Cardiac fibroblast (primary cell): Measurements from ENCODE around the gene EPO.

Experiments
- DNase-seq, 2 donors: peaks; one replicate each; pipeline versions ENCODE4 v3.0.0 to v3.0.0-alpha.2; 2010; ENCODE audit warnings: low read depth in 2 of 2
- H3K4me3 ChIP-seq, 2 donors: replicated peaks in 1 of 2; 1 replicate in 1 of 2; 2 replicates in 1 of 2; pipeline ENCODE4 v1.5.1; 2011; ENCODE audit warnings: low read depth in 2 of 2, low read length in 2 of 2, mild to moderate bottlenecking in 2 of 2, moderate library complexity in 1 of 2
- CTCF ChIP-seq: IDR thresholded peaks from one replicate; pipeline ENCODE4 v1.5.1; 2011; ENCODE audit warnings: low read depth, mild to moderate bottlenecking, low read length, inconsistent platforms

The EPO gene

GRCh38 chr7:100679927-100680575 is 40.2 kb upstream of the EPO start:
- DNase-seq = peak in 1 of 2 donors; percentile 59
- no peak overlapping the region for H3K4me3 ChIP-seq
- no peak for TF ChIP-seq CTCF

DNA sequence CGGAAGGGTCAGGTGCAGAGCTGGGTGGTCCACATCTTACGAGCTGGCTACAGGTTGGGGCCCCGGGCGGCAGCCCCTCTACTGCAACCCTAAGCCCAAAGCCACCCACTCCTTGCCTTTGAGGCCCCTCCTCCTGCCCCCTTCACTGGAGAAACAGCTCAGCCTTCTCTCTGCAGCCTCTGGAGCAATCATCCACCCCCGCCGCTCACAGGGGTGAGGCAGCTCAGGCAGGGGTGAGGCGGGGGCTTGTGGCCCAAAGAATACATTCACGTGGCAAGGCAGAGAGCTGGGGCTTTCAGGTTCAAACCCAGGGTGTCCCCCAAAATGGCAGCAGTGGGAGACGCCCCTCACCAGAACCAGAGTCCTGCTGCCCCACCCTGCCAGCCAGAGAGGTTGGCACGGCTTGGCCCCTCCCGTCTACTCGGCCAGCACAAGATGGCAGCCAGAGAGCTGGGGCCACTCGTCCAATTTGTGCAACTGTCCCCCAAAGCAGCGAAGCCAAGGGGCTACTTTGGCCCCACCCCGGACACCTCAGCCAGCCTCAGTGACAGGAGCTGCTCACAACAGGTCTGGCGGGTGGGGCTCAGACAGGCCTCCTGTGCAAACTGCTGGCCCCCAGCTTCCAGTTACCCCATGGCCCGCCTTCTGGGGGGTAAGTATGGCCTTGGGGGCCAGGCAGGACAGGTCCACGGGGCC is 39.5 kb upstream of the EPO start:
- no peak overlapping the region for H3K4me3 ChIP-seq
- TF ChIP-seq CTCF = no peak
- DNase-seq = no peak

- no peak overlapping the region for H3K4me3 ChIP-seq
- TF ChIP-seq CTCF = no peak
- no peak for DNase-seq
Measured at GRCh38 chr7:100681491-100682227, 38.6 kb upstream of the EPO start.

GRCh38 chr7:100682228-100682741 is 38.0 kb upstream of the EPO start:
- no peak for TF ChIP-seq CTCF
- DNase-seq = peak in 1 of 2 donors; percentile 36
- no peak overlapping the region for H3K4me3 ChIP-seq

DNA sequence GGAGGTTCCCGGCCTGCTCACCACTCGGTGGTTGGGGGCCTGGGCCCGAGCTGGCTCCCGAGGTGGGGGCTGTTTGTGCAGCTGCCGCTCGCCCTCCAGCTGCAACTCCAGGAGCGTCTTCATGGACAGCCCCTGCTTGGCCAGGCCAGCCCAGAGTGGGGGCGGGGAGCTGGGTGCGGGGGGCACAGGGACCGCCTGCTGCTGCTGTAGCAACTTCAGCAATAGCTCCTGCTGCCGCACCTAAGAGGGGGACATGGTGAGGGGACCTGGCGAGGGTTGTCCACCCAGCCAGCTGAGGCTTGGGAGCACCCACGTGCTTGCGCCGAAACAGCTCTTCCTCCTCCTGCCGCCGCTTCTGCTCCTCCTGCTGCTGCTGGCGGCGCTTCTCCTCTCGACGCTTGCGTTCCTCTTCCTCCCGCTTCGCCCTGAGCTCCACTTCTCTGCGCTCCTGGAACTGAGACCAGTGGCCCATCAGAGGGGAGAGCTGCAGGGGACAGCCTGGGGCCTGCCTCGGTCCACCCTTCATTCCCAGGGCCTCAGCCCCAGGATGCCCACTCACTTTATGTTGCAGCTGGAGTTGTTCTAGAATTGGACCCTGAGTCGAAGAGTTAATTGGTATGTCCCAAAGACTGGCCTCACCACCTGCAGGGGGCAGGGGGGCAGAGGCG is 37.1 kb upstream of the EPO start:
- no peak overlapping the region for H3K4me3 ChIP-seq
- no peak for TF ChIP-seq CTCF
- no peak for DNase-seq

DNA sequence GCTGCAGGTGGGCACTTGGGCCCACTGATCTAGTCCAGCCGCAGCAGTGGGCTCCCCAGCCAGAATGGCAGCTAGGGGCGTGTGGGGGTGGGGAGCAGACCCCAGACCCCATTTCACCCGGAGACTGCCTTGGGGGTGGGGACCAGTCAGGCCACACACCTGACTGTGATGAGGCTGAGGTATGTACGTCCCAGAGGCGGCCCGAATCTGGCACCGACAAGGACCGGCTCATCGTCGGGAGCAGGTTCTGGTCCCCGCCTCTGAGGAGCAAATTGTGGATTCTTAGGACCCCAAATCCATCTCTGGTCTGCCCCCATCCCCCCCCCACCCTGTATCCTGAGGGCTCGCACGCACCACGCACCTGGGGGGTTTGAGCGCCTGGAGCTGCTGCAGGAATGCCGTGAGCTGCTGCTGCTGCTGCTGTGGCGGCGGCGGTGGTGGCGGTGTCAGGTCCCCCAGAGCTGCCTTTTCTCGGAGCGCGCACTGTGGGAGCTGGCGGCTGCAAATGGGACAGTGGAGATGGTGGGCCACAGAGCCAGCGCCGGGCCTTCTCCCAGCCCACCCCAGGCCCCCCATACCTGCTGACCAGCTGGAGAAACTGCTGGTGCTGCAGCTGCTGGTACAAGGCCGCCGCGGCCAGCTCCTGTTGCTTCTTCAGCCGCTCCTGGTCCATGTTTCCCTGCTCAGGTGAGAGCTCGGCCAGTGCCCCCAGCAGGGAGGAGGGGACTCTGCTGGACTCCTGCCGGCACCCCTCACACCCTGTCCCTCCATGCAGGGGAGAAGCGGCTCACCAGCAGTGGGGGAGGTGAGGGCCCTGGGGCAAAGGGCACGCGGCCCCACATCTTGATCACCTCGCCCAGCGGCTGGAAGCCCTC is 36.4 kb upstream of the EPO start:
- no peak overlapping the region for H3K4me3 ChIP-seq
- DNase-seq = no peak

More for the DNA sequence above, 36.4 kb upstream of the EPO start:
- no peak for TF ChIP-seq CTCF
